Measurements from ENCODE around the gene ACAD10. TPM values are rescaled to one million over a fixed set of nuclear protein-coding genes. Genes with fewer than 3 reads are reported as not detected.

Gene ACAD10
- 15.8 and 23.9 TPM in 2 replicates for total RNA-seq

DNA sequence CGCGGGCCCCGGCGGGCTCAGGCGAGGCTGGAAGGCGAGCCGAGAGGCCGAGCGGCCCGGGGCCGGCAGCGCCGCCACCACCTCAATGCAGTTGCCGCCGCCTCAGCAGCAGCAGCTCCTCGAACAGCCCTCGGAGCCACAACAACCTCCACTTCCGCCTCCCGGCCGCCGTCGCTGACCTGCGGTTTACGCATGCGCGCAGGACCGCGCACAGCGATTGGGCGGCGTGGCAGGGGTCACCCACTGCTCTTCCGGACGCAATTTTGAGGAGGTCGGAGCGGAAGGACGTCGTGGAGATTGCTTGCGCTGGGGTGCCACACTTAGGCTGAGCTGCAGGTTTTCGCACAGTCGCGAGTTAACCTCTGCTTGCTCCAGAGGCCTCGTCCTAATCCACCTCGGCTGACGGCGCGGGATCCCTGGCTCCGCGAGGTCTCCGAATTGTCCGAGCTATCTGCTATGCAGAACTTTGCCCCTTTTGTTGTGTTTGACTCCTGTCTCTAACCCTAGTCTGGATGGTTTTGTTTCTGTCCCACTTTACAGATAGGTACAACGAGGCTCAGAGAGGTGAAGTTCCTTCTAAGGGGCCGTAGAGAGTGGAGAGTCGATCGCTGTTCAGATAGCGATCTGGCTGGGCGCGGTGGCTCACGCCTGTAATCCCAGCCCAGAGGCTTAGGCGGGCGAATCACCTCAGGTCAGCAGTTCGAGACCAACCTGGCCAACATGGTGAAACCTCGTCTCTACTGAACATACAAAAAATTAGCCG lies at the start of gene ACAD10, which contains the start of gene BRAP:
ACAD10 (plus strand) TSS at position 243 of the 763 bp plus-strand sequence. CDS start 6,657 bp downstream, outside the sequence.
BRAP (minus strand) TSS at position 146 of the 763 bp plus-strand sequence. CDS start 164 bp downstream, outside the sequence.

GRCh38 chr12:111766608-111767361 lies 80.9 kb downstream of the ACAD10 start, which contains the start of gene ALDH2:
Gene ALDH2 (plus strand): TSS chr12:111766933. CDS start chr12:111766983, 50 bp downstream.

Small RNA genes lying within 50 kb of the gene (small RNA-seq; reads per million reads assigned to genes)
- gene MIR6761 (ENCODE audit: low replicate concordance) = not detected

Other genes with a start within 250 kb of the ACAD10 start
- gene ATXN2, start 86.7 kb upstream of the ACAD10 start, total RNA-seq = 49.2 and 55.3 TPM in 2 replicates
- 22.0 and 32.0 TPM in 2 replicates for gene BRAP, start 97 bp upstream of the ACAD10 start, total RNA-seq
- 17.8 and 98.5 TPM in 2 replicates for gene ALDH2, start 80.9 kb downstream of the ACAD10 start, total RNA-seq
- gene MAPKAPK5, start 156.2 kb downstream of the ACAD10 start, total RNA-seq = 40.7 and 43.7 TPM in 2 replicates

Measured in placental pericyte (primary cell).